HepG2 (cell line): Measurements from ENCODE around the gene RIPK1. TPM values are rescaled to one million over a fixed set of nuclear protein-coding genes. Genes with fewer than 3 reads are reported as not detected.

Source experiments
- ATF4 ChIP-seq, 2 experiments: fragments of 450-650 bp in 1 of 2; sonication (generic) in 1 of 2; formaldehyde crosslinking; IDR thresholded peaks; 2 replicates each; pipeline versions ENCODE4 v1.5.0 to v1.8.0; 2020 to 2022; ENCODE audit warnings: mild to moderate bottlenecking in 1 of 2, missing genetic modification reagents in 1 of 2
- HIC2 ChIP-seq: sonication (generic); formaldehyde crosslinking; IDR thresholded peaks from 2 replicates; pipeline ENCODE4 v1.9.0; 2022; ENCODE audit warnings: low read depth, missing genetic modification reagents
- KIAA2018 ChIP-seq: sonication (generic); formaldehyde crosslinking; IDR thresholded peaks from 2 replicates; pipeline ENCODE4 v1.5.0; 2020; ENCODE audit warnings: mild to moderate bottlenecking, missing genetic modification reagents, borderline replicate concordance
- KLF11 ChIP-seq: IDR thresholded peaks from 2 replicates; pipeline ENCODE4 v1.6.1; 2016; ENCODE audit warnings: missing compliant biosample characterization
- KLF9 ChIP-seq: IDR thresholded peaks from 2 replicates; pipeline ENCODE4 v1.6.1; 2016; ENCODE audit warnings: low read depth
- MBD4 ChIP-seq: IDR thresholded peaks from 2 replicates; pipeline ENCODE4 v1.6.1; 2012; ENCODE audit warnings: low read length, inconsistent platforms, borderline replicate concordance
- NPAS2 ChIP-seq: sonication (generic); formaldehyde crosslinking; IDR thresholded peaks from 2 replicates; pipeline ENCODE4 v1.8.0; 2022; ENCODE audit warnings: mild to moderate bottlenecking, missing genetic modification reagents, borderline replicate concordance
- SMAD1 ChIP-seq: sonication (generic); formaldehyde crosslinking; IDR thresholded peaks from 2 replicates; pipeline ENCODE4 v1.4.0; 2020; ENCODE audit warnings: missing genetic modification reagents, low read depth, mild to moderate bottlenecking, borderline replicate concordance
- THYN1 ChIP-seq: sonication (generic); formaldehyde crosslinking; IDR thresholded peaks from 2 replicates; pipeline ENCODE4 v1.8.1; 2023; ENCODE audit warnings: low read depth, mild to moderate bottlenecking, moderate library complexity, missing genetic modification reagents, borderline replicate concordance
- ZNF121 ChIP-seq: sonication (generic); formaldehyde crosslinking; IDR thresholded peaks from 2 replicates; pipeline ENCODE4 v1.5.0; 2020; ENCODE audit warnings: mild to moderate bottlenecking, missing genetic modification reagents
- ZNF362 ChIP-seq: sonication (generic); formaldehyde crosslinking; IDR thresholded peaks from 2 replicates; pipeline ENCODE4 v1.4.0; 2020; ENCODE audit warnings: missing genetic modification reagents, mild to moderate bottlenecking, borderline replicate concordance
- ZNF562 ChIP-seq: sonication (generic); formaldehyde crosslinking; IDR thresholded peaks from 2 replicates; pipeline ENCODE4 v1.8.0; 2022; ENCODE audit warnings: missing genetic modification reagents, borderline replicate concordance
- ZNF615 ChIP-seq: sonication (generic); formaldehyde crosslinking; IDR thresholded peaks from 2 replicates; pipeline ENCODE4 v1.5.0; 2020; ENCODE audit warnings: mild to moderate bottlenecking, missing genetic modification reagents, borderline replicate concordance
- ZNF737 ChIP-seq: sonication (generic); formaldehyde crosslinking; IDR thresholded peaks from 2 replicates; pipeline ENCODE4 v1.5.0; 2020; ENCODE audit warnings: missing genetic modification reagents, mild to moderate bottlenecking, borderline replicate concordance
- ZNF816 ChIP-seq: sonication (generic); formaldehyde crosslinking; IDR thresholded peaks from 2 replicates; pipeline ENCODE4 v1.8.0; 2022; ENCODE audit warnings: missing genetic modification reagents, mild to moderate bottlenecking, borderline replicate concordance
- ZNF841 ChIP-seq: sonication (generic); formaldehyde crosslinking; IDR thresholded peaks from 2 replicates; pipeline ENCODE4 v1.8.1; 2023; ENCODE audit warnings: missing genetic modification reagents, borderline replicate concordance
- polyA plus RNA-seq, 8 experiments: library from polyadenylated mRNA; depleted of rRNA in 3 of 8; stranded (reverse) in 7 of 8; unstranded in 1 of 8; fragments of >200 nt; fragmentation: Illumina TruSeq in 4 of 8; extraction: Trizol in 4 of 8; gene quantifications; 2 replicates each; pipeline versions ENCODE4 v1.2.1 to v1.2.3, GENCODE V29; 2011 to 2016; ENCODE audit warnings: low read depth in 4 of 8, missing spikeins in 1 of 8, mixed read lengths in 1 of 8; ENCODE audit not compliant: insufficient read depth in 1 of 8
- total RNA-seq, 5 experiments: library from RNA; depleted of rRNA; stranded (reverse); fragments of >200 nt; fragmentation: Illumina TruSeq; extraction: Trizol; gene quantifications; 2 replicates each; pipeline ENCODE4 v1.2.3, GENCODE V29; 2016; ENCODE audit warnings: low read depth in 1 of 5

The RIPK1 gene
- total and polyA plus RNA-seq, 2 of the 13 experiments (the other 11 are each of a cell fraction or from before 2014, with no cell fraction given): 9.0 to 10.3 TPM

GRCh38 chr6:3162565-3163247 lies 94.4 kb downstream of the RIPK1 start (continued):
- TF ChIP-seq ZNF362 (no peak; the same call in 1 of the 2 replicates), KLF9 (CRISPR knock-in tag) (peak; percentile 43; the same call in 1 of the 2 replicates), ZNF737 (CRISPR knock-in tag) (no peak), THYN1 (CRISPR knock-in tag) (no peak), NPAS2 (CRISPR knock-in tag) (no peak), KIAA2018 (CRISPR knock-in tag) (no peak; the same call in 1 of the 2 replicates), ZNF615 (CRISPR knock-in tag) (no peak), HIC2 (CRISPR knock-in tag) (peak; percentile 70), ZNF816 (CRISPR knock-in tag) (peak; percentile 98), ZNF121 (peak; percentile 8; the same call in 1 of the 2 replicates), ZNF562 (CRISPR knock-in tag) (no peak), SMAD1 (CRISPR knock-in tag) (no peak; the same call in 1 of the 2 replicates), MBD4 (no peak), ZNF841 (peak; percentile 87; the same call in 1 of the 2 replicates), KLF11 (CRISPR knock-in tag) (no peak), ATF4 (CRISPR knock-in tag; IDR thresholded peaks at IDR 0.05) (peak in 1 of 2 experiments; percentile 72; a peak in 2 of 4 replicates)
